HG03442 (cell line): ENCODE results near the gene ENTREP3.
"Not testable (repeated sequence)": the region's sequence is repeated elsewhere in the genome, so short reads cannot be mapped to it uniquely, and the experiment has no call there.

ENCODE experiments used
- ATAC-seq: cut with Tn5 transposase; IDR thresholded peaks from one replicate; pipeline ENCODE4 v1.9.1; 2021; ENCODE audit warnings: mild to moderate bottlenecking, moderate library complexity; ENCODE audit not compliant: unreplicated experiment

ENTREP3 gene

GRCh38 chr1:155253208-155253607, 2.1 kb downstream of the ENTREP3 start:
- no peak for ATAC-seq

GRCh38 chr1:155251566-155251965, 3.7 kb downstream of the ENTREP3 start:
- ATAC-seq = no peak

- peak; percentile 74 for ATAC-seq
Observed at GRCh38 chr1:155250633-155251449, 4.4 kb downstream of the ENTREP3 start.

GRCh38 chr1:155250246-155250632, 5.0 kb downstream of the ENTREP3 start:
- peak; percentile 27 for ATAC-seq

- no peak for ATAC-seq
Observed at GRCh38 chr1:155247667-155248553, 7.4 kb downstream of the ENTREP3 start.

- not testable (repeated sequence) for ATAC-seq
Observed at GRCh38 chr1:155246796-155247195, 8.5 kb downstream of the ENTREP3 start.

- ATAC-seq = no peak
Observed at GRCh38 chr1:155245163-155245524, 10.1 kb downstream of the ENTREP3 start.

GRCh38 chr1:155244368-155245162, 10.7 kb downstream of the ENTREP3 start:
- peak; percentile 89 for ATAC-seq

GRCh38 chr1:155242805-155243358, 12.4 kb downstream of the ENTREP3 start:
- no peak for ATAC-seq

GRCh38 chr1:155241841-155242264, 13.4 kb downstream of the ENTREP3 start:
- no peak for ATAC-seq

- ATAC-seq = no peak
Observed at GRCh38 chr1:155241069-155241679, 14.1 kb downstream of the ENTREP3 start.

- ATAC-seq = no peak
Observed at GRCh38 chr1:155236451-155236850, 18.8 kb downstream of the ENTREP3 start.

- ATAC-seq = not testable (repeated sequence)
Observed at GRCh38 chr1:155235375-155235774, 19.9 kb downstream of the ENTREP3 start.

- not testable (repeated sequence) for ATAC-seq
Observed at GRCh38 chr1:155233502-155233901, 21.8 kb downstream of the ENTREP3 start.

GRCh38 chr1:155232001-155232978, 23.0 kb downstream of the ENTREP3 start:
- ATAC-seq = not testable (repeated sequence)

- ATAC-seq = not testable (repeated sequence)
Observed at GRCh38 chr1:155231302-155231701, 24.0 kb downstream of the ENTREP3 start.

GRCh38 chr1:155228096-155228427, 27.2 kb downstream of the ENTREP3 start:
- no peak for ATAC-seq

- ATAC-seq = peak; percentile 88
Observed at GRCh38 chr1:155227261-155228095, 27.8 kb downstream of the ENTREP3 start.
